ENCODE data around the gene PECR. TPM values are rescaled to one million over a fixed set of nuclear protein-coding genes. Genes with fewer than 3 reads are reported as not detected.

The PECR gene
- total RNA-seq, 4 donors from 2014 or later, result 11.1 to 15.6 (median 11.9) TPM

DNA sequence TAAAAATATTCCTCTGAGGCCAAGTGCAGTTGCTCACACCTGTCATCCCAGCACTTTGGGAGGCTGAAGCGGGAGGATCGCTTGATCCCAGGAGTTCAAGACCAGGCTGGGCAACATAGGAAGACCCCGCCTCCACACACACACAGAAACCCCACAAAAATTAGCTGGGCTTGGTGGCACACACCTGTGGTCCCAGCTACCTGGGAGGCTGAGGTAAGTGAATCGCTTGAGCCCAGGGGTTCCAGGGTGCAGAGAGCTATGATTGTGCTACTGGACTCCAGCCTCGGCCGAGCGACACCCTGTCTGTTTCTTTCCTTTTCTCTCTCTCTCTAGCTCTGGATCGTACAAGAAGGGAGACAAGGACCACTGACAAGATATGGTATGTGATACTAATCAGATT is 25.7 kb upstream of the PECR start:
- no peak for DNase-seq (ENCODE audit: low spot score in 2 of 2)
- Histone ChIP-seq H3K27me3 (no peaks in the 10 kb centered on the region), H3K9me3 (no peaks in the 10 kb centered on the region), H3K36me3 (peaks cover 12% of the 10 kb centered on the region), H3K4me3 (no peak overlapping the region), H3K27ac (no peak overlapping the region), H3K4me1 (peaks cover 32% of the 10 kb centered on the region)
- WGBS, result 73% methylated on average over 8 of the region's 8 CpGs
- TF ChIP-seq POLR2AphosphoS5 (IDR thresholded peaks at IDR 0.05) (no peak), EP300 (IDR thresholded peaks at IDR 0.05) (no peak), CTCF (IDR thresholded peaks at IDR 0.05) (no peak), POLR2A (IDR thresholded peaks at IDR 0.05) (no peak)

DNA sequence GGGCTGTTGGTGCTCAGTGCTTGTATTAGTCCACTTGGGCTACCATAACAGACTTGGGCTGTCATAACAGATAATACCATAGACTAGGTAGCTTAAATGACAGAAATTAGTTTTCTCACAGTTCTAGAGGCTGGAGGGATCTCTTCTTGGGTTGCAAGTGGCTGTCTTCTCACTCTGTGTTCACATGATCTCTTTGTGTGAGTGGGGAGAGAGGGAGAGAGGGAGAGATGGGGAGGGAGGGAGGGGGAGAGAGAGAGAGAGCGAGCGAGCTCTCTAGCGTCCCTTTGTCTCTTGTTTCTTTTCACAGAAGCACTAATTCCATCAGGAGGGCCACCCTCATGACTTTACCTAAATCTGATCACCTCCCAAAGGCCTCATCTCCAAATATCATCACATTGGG is 23.1 kb upstream of the PECR start:
- TF ChIP-seq POLR2A (IDR thresholded peaks at IDR 0.05) (no peak), POLR2AphosphoS5 (IDR thresholded peaks at IDR 0.05) (no peak), EP300 (IDR thresholded peaks at IDR 0.05) (no peak), CTCF (IDR thresholded peaks at IDR 0.05) (no peak)
- no peaks in the 10 kb centered on the region for H3K27me3 ChIP-seq
- 88% methylated on average over 3 of the region's 3 CpGs for WGBS
- no peak overlapping the region for H3K4me3 ChIP-seq
- no peak for DNase-seq (ENCODE audit: low spot score in 2 of 2)
- no peaks in the 10 kb centered on the region for H3K36me3 ChIP-seq
- H3K9me3 ChIP-seq, result no peaks in the 10 kb centered on the region
- peaks cover 8% of the 10 kb centered on the region for H3K4me1 ChIP-seq
- no peak overlapping the region for H3K27ac ChIP-seq

DNA sequence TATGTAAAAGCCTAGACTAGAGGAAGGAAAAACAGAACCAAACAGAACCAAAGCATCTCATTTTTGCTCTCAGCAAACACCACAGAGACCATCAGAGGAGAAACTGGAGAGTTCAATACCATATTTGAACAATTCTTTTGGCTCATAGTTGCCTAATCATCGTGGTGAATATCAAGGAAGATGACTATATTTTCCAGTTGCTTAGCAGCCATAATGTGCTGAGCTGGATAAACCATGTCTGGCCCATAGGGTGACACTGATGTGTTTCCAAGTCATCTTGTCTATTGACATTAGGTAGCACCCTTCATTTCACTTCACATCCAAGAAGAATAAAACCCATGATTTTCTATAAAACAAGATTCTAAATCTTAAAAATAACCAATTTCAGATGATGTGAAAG is 21.6 kb upstream of the PECR start:
- Histone ChIP-seq H3K27me3 (no peaks in the 10 kb centered on the region), H3K36me3 (no peaks in the 10 kb centered on the region), H3K9me3 (no peaks in the 10 kb centered on the region), H3K4me3 (no peak overlapping the region), H3K4me1 (peaks cover 3% of the 10 kb centered on the region), H3K27ac (no peak overlapping the region)
- WGBS, result 69% methylated on average over 1 of the region's 1 CpG
- TF ChIP-seq CTCF (IDR thresholded peaks at IDR 0.05) (no peak), POLR2A (IDR thresholded peaks at IDR 0.05) (no peak), EP300 (IDR thresholded peaks at IDR 0.05) (no peak), POLR2AphosphoS5 (IDR thresholded peaks at IDR 0.05) (no peak)
- DNase-seq (ENCODE audit: low spot score in 2 of 2), result no peak

DNA sequence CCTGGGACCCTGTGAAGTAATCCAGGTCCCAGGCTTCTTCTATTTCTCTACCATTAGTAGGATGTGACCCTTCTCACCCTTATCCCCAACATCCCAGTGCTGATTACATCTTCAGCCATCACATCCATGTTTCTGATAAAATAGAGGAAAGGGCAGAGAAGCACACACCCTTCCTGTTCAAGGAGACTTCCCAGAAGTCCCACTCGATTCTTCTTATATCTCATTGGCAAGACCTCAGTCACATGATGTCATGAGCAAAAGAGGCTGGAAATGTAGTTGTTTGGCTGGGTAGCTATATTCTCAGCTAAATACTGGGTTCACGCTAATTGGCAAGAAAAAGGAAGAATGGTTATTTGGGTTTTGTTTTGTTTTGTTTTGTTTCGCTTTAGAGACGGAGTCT is 19.5 kb upstream of the PECR start:
- no peaks in the 10 kb centered on the region for H3K4me1 ChIP-seq
- no peak overlapping the region for H3K27ac ChIP-seq
- no peaks in the 10 kb centered on the region for H3K27me3 ChIP-seq
- 91% methylated on average over 4 of the region's 4 CpGs for WGBS
- DNase-seq (ENCODE audit: low spot score in 2 of 2), result no peak
- H3K36me3 ChIP-seq, result no peaks in the 10 kb centered on the region
- no peak for TF ChIP-seq EP300 (IDR thresholded peaks at IDR 0.05)
- TF ChIP-seq POLR2AphosphoS5 (IDR thresholded peaks at IDR 0.05), result no peak
- TF ChIP-seq CTCF (IDR thresholded peaks at IDR 0.05), result no peak
- no peak for TF ChIP-seq POLR2A (IDR thresholded peaks at IDR 0.05)
- no peak overlapping the region for H3K4me3 ChIP-seq
- no peaks in the 10 kb centered on the region for H3K9me3 ChIP-seq

DNA sequence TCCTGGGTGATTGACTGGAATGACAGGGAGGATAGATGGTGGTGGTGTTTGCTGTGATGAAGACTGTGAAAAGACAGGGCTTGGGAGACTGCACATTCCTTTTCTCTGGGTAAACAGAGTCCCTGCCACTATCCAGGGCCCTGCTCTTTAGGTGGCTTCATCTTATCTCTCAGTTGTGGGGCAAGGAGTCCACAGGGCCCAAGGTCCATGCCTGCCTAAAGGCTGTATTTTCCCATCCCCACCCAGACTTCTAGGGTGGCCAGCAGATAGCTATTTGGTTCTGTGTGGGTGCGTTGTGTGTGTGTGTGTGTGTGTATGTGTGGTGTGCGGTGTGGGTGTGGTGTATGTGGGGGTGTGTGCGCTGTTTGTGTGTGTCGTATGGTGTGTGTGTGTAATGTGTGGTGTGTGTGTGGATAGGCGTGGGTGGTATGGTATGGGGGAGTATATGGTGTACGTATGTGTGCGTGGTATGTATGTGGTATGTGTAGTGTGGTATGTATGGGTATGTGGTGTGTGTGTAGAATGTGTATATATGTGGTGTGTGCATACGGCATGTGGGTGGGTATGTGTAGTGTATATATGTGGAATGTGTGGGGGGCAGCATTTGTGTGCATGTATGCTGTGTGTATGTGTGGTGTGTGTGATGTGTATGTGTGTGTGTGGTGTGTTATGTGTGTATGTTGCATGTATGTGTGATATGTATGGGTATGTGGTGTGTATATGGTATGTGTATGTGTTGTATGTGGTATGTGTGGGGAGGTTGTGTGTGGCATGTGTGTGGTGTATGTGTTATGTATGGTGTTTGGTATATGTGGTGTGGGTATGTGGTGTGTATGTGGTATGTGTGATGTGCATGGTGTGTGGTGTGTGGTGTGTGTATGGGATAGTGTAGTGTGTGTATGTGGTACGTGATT is 17.1 kb upstream of the PECR start:
- Histone ChIP-seq H3K27ac (no peak overlapping the region), H3K27me3 (no peaks in the 10 kb centered on the region), H3K4me1 (no peaks in the 10 kb centered on the region), H3K36me3 (no peaks in the 10 kb centered on the region), H3K9me3 (no peaks in the 10 kb centered on the region), H3K4me3 (no peak overlapping the region)
- no peak for DNase-seq (ENCODE audit: low spot score in 2 of 2)
- TF ChIP-seq CTCF (IDR thresholded peaks at IDR 0.05) (no peak), EP300 (IDR thresholded peaks at IDR 0.05) (no peak), POLR2AphosphoS5 (IDR thresholded peaks at IDR 0.05) (no peak), POLR2A (IDR thresholded peaks at IDR 0.05) (no peak)
- 94% methylated on average over 9 of the region's 9 CpGs for WGBS

Measured in suprapubic skin (tissue), 4 donors.